HepG2 (cell line): ENCODE measurements around the gene ABHD17C. TPM values are rescaled to one million over a fixed set of nuclear protein-coding genes. Genes with fewer than 3 reads are reported as not detected.

Experiments
- ATAC-seq: fragments of 200-7000 bp; cut with Tn5 transposase; 3 replicates; pipeline ENCODE4 v1.9.1; 2020; ENCODE audit warnings: mild to moderate bottlenecking, moderate library complexity
- BruUV-seq: library from RNA; stranded (reverse); fragments of 400-500 nt; replicated peaks from 2 replicates; lab custom pipeline; 2021; lab: Mats Ljungman, UMichigan
- CTCF ChIA-PET: fragments of 300-600 bp; formaldehyde crosslinking; extraction: SDS; loops from one replicate; lab custom pipeline; 2021; ENCODE audit warnings: low total read pairs, inconsistent platforms, low intra/inter-chr PET ratio; lab: Yijun Ruan, JAX
- POLR2A ChIA-PET: fragments of 350-600 bp; sonication (Branson Sonifier 250); formaldehyde crosslinking; loops from one replicate; lab custom pipeline; 2020; ENCODE audit warnings: antibody characterized with exemption, inconsistent platforms; lab: Yijun Ruan, JAX
- DNase-seq: peaks from one replicate; pipeline ENCODE4 v3.0.0-alpha.2; 2015; ENCODE audit warnings: low spot score
- FAIRE-seq: peaks from 3 replicates; lab custom pipeline; 2011; peaks lifted over from hg19 to GRCh38; lab: Jason Lieb, UNC
- H2AFZ ChIP-seq: one replicate; pipeline ENCODE4 v1.6.1; 2011; ENCODE audit warnings: low read length, inconsistent platforms
- H3K27ac ChIP-seq: fragments of 300-600 bp; 3 replicates; pipeline ENCODE4 v1.8.0; 2011; ENCODE audit warnings: mixed run types, mild to moderate bottlenecking, mixed read lengths, low read length, inconsistent platforms; ENCODE audit not compliant: insufficient read depth; ENCODE audit errors: extremely low read length
- H3K27me3 ChIP-seq, 2 experiments: fragments of 200-600 bp in 1 of 2; 2 replicates in 1 of 2; 3 replicates in 1 of 2; pipeline versions ENCODE4 v1.6.0 to v1.8.0; 2011; ENCODE audit warnings: low read length in 2 of 2, mild to moderate bottlenecking in 2 of 2, moderate library complexity in 2 of 2, inconsistent platforms in 1 of 2; ENCODE audit not compliant: insufficient read depth in 2 of 2, control insufficient read depth in 1 of 2
- H3K36me3 ChIP-seq, 2 experiments: fragments of 200-600 bp in 1 of 2; replicated peaks in 1 of 2; 2 replicates in 1 of 2; 3 replicates in 1 of 2; pipeline versions ENCODE4 v1.5.1 to v1.8.0; 2011; ENCODE audit warnings: low read length in 2 of 2, inconsistent platforms in 1 of 2; ENCODE audit not compliant: insufficient read depth in 2 of 2, control insufficient read depth in 1 of 2
- H3K4me1 ChIP-seq: 2 replicates; pipeline ENCODE4 v1.5.1; 2012; ENCODE audit warnings: low read length, inconsistent platforms; ENCODE audit not compliant: insufficient read depth
- H3K4me2 ChIP-seq: 2 replicates; pipeline ENCODE4 v1.6.0; 2011; ENCODE audit warnings: low read depth, low read length, inconsistent platforms
- H3K4me3 ChIP-seq, 3 experiments: fragments of 200-600 bp in 1 of 3; sonication (generic), shearing (Covaris generic) in 1 of 3; replicated peaks in 1 of 3; 2 replicates each; pipeline ENCODE4 v1.5.1; 2011 to 2016; ENCODE audit warnings: low read length in 3 of 3, inconsistent platforms in 2 of 3, low read depth in 2 of 3, mild to moderate bottlenecking in 2 of 3, control low read depth in 1 of 3, mixed read lengths in 1 of 3; ENCODE audit not compliant: insufficient read depth in 1 of 3
- H3K79me2 ChIP-seq: one replicate; pipeline ENCODE4 v1.6.1; 2011; ENCODE audit warnings: low read length, inconsistent platforms; ENCODE audit not compliant: insufficient read depth
- H3K9ac ChIP-seq: 2 replicates; pipeline ENCODE4 v1.6.0; 2011; ENCODE audit warnings: mild to moderate bottlenecking, low read depth, low read length, inconsistent platforms; ENCODE audit not compliant: insufficient read depth
- H3K9me3 ChIP-seq: 2 replicates; pipeline ENCODE4 v1.5.1; 2012; ENCODE audit warnings: mild to moderate bottlenecking, low read length
- H4K20me1 ChIP-seq: 2 replicates; pipeline ENCODE4 v1.6.0; 2011; ENCODE audit warnings: inconsistent platforms, mild to moderate bottlenecking, low read length, moderate library complexity; ENCODE audit not compliant: insufficient read depth
- DNMT3B ChIP-seq: conservative IDR thresholded peaks from 2 replicates; pipeline ENCODE4 v1.6.1; 2016; ENCODE audit warnings: missing biosample characterization, control low read depth
- E2F1 ChIP-seq: sonication (generic); formaldehyde crosslinking; IDR thresholded peaks from 2 replicates; pipeline ENCODE4 v1.5.0; 2020; ENCODE audit warnings: missing genetic modification reagents
- GATA4 ChIP-seq: sonication (generic); IDR thresholded peaks from 2 replicates; pipeline ENCODE4 v1.6.1; 2016; ENCODE audit warnings: antibody characterized with exemption, low read depth, borderline replicate concordance
- GTF2F1 ChIP-seq: fragments of 150-350 bp; IDR thresholded peaks from 2 replicates; pipeline ENCODE4 v1.6.1; 2014; ENCODE audit warnings: low read length
- JDP2 ChIP-seq: sonication (generic); formaldehyde crosslinking; IDR thresholded peaks from 2 replicates; pipeline ENCODE4 v1.8.1; 2022; ENCODE audit warnings: missing genetic modification reagents, borderline replicate concordance
- KDM5A ChIP-seq: fragments of 200-600 bp; sonication (generic); IDR thresholded peaks from 2 replicates; pipeline ENCODE4 v1.7.0; 2018; ENCODE audit warnings: antibody characterized with exemption, mild to moderate bottlenecking, low read length, borderline replicate concordance
- KLF15 ChIP-seq: sonication (generic); formaldehyde crosslinking; IDR thresholded peaks from 2 replicates; pipeline ENCODE4 v1.8.1; 2023; ENCODE audit warnings: borderline replicate concordance, mild to moderate bottlenecking, inconsistent platforms, missing genetic modification reagents, mixed read lengths
- MAFK ChIP-seq, 2 experiments: IDR thresholded peaks in 1 of 2; conservative IDR thresholded peaks in 1 of 2; 2 replicates each; pipeline ENCODE4 v1.6.1; 2011; ENCODE audit warnings: improper control_type of control experiment in 2 of 2, low read length in 2 of 2
- NFIC ChIP-seq: IDR thresholded peaks from 2 replicates; pipeline ENCODE4 v1.6.1; 2012; ENCODE audit warnings: mild to moderate bottlenecking, low read length, inconsistent platforms
- PRPF4 ChIP-seq: fragments of 200-400 bp; formaldehyde crosslinking; IDR thresholded peaks from 2 replicates; pipeline ENCODE4 v1.6.1; 2016; ENCODE audit warnings: low read length, low read depth; ENCODE audit not compliant: poor library complexity, severe bottlenecking
- RORA ChIP-seq: sonication (generic); formaldehyde crosslinking; IDR thresholded peaks from 2 replicates; pipeline ENCODE4 v1.5.0; 2020; ENCODE audit warnings: mild to moderate bottlenecking, missing genetic modification reagents, moderate library complexity
- SMAD1 ChIP-seq: sonication (generic); formaldehyde crosslinking; IDR thresholded peaks from 2 replicates; pipeline ENCODE4 v1.4.0; 2020; ENCODE audit warnings: missing genetic modification reagents, low read depth, mild to moderate bottlenecking, borderline replicate concordance
- SRSF1 ChIP-seq: fragments of 200-400 bp; formaldehyde crosslinking; optimal IDR thresholded peaks from 2 replicates; pipeline ENCODE3; 2017; ENCODE audit warnings: mild to moderate bottlenecking, low read depth, low read length, moderate library complexity
- ZKSCAN1 ChIP-seq: fragments of 150-350 bp; IDR thresholded peaks from 2 replicates; pipeline ENCODE4 v1.6.1; 2014; ENCODE audit warnings: low read length
- ZKSCAN8 ChIP-seq: IDR thresholded peaks from 2 replicates; pipeline ENCODE4 v1.6.1; 2016; ENCODE audit warnings: borderline replicate concordance, missing genetic modification reagents, missing compliant biosample characterization
- ZNF354B ChIP-seq: sonication (generic); formaldehyde crosslinking; IDR thresholded peaks from 2 replicates; pipeline ENCODE4 v1.8.0; 2022; ENCODE audit warnings: mild to moderate bottlenecking, missing genetic modification reagents
- ZNF382 ChIP-seq: sonication (generic); formaldehyde crosslinking; IDR thresholded peaks from 2 replicates; pipeline ENCODE4 v1.5.0; 2020; ENCODE audit warnings: missing genetic modification reagents, mild to moderate bottlenecking, borderline replicate concordance
- WGBS: methylation state at CpG from one replicate; pipeline ENCODE4 v1.1.6; 2017; ENCODE audit warnings: low lambda C conversion rate; 5-methylcytosine and 5-hydroxymethylcytosine counted together
- in situ Hi-C: cut with HindIII; loops from 2 replicates; pipeline ENCODE4 v1.10.0; 2017; ENCODE audit warnings: low pct_unique_long_range_greater_than_20kb; ENCODE audit not compliant: extremely low pct_ligation_motif_present
- intact Hi-C: fragments of 100-400 bp; cut with micrococcal nuclease; formaldehyde crosslinking; loops from one replicate; pipeline ENCODE4 v1.10.0; 2022; ENCODE audit not compliant: unreplicated experiment
- polyA plus RNA-seq, 8 experiments: library from polyadenylated mRNA; depleted of rRNA in 3 of 8; stranded (reverse) in 7 of 8; unstranded in 1 of 8; fragments of >200 nt; fragmentation: Illumina TruSeq in 4 of 8; extraction: Trizol in 4 of 8; gene quantifications; 2 replicates each; pipeline versions ENCODE4 v1.2.1 to v1.2.3, GENCODE V29; 2011 to 2016; ENCODE audit warnings: low read depth in 4 of 8, missing spikeins in 1 of 8, mixed read lengths in 1 of 8; ENCODE audit not compliant: insufficient read depth in 1 of 8
- total RNA-seq, 5 experiments: library from RNA; depleted of rRNA; stranded (reverse); fragments of >200 nt; fragmentation: Illumina TruSeq; extraction: Trizol; gene quantifications; 2 replicates each; pipeline ENCODE4 v1.2.3, GENCODE V29; 2016; ENCODE audit warnings: low read depth in 1 of 5
- TF ChIP-seq, protein P1 (sequence below): sonication (generic); formaldehyde crosslinking; IDR thresholded peaks from 2 replicates; pipeline ENCODE4 v1.4.0; 2020; ENCODE audit warnings: mild to moderate bottlenecking, missing genetic modification reagents

The ABHD17C gene
- total and polyA plus RNA-seq, 2 of the 13 experiments (the other 11 are each of a cell fraction or from before 2014, with no cell fraction given), result 2.9 to 3.9 TPM

DNA sequence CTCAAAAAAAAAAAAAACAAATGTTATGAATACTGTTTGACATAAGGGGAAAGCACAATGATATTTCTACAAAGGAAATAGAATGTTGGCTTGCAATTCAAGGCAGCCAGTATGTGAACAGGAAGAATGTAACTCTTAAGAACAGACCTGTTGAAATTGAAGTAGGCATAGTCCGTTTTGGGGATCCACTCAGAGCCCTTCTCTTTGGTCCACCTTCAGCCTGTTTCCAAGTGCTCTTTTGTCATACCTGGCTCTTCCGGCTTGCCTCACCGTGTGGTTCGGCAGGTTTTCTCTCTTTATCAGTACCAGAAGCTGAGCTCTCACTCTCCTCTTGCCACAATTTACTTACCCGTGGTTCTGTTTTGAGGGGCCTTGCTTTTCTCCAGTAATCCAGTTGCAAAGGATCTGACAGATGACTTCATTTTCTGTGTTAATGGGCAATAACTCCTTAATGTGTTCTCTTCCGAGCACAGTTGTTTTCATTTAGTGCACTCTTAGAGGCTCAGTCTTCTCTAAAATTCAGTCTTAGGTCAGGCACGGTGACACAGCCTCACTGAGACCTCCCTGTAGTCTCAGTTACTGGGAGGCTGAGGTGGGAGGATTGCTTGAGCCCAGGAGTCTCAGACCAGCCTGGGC, 6.7 kb downstream of the ABHD17C start:
- intact Hi-C loops (no loop called here), in situ Hi-C loops (no loop called here)
- H3K4me2 ChIP-seq, result no peak overlapping the region
- no peak overlapping the region for H3K27ac ChIP-seq
- no peaks in the 10 kb centered on the region for H3K27me3 ChIP-seq
- no peak for DNase-seq
- H3K9me3 ChIP-seq, result no peaks in the 10 kb centered on the region
- no peak overlapping the region for H3K4me3 ChIP-seq
- no peak overlapping the region for H2AFZ ChIP-seq
- ChIA-PET CTCF (no interaction called here), POLR2A (no interaction called here)
- no peaks in the 10 kb centered on the region for H4K20me1 ChIP-seq
- ATAC-seq, result no peak
- no peak overlapping the region for H3K9ac ChIP-seq
- H3K36me3 ChIP-seq, result no peaks in the 10 kb centered on the region
- no TSS peak for BruUV-seq
- 95% methylated on average over 7 of the region's 7 CpGs for WGBS
- FAIRE-seq, result no peak
- no peak for TF ChIP-seq JDP2 (CRISPR knock-in tag)
- TF ChIP-seq RORA, result no peak
- TF ChIP-seq SRSF1, result no peak
- TF ChIP-seq PRPF4, result no peak
- TF ChIP-seq ZNF382 (CRISPR knock-in tag), result no peak
- no peak for TF ChIP-seq DNMT3B (CRISPR knock-in tag)
- TF ChIP-seq E2F1, result no peak
- TF ChIP-seq SMAD1 (CRISPR knock-in tag), result no peak
- TF ChIP-seq ZNF354B (CRISPR knock-in tag), result no peak
- no peak for TF ChIP-seq KLF15
- TF ChIP-seq NFIC, result no peak
- TF ChIP-seq MAFK (conservative IDR thresholded peaks at IDR 0.05 in 1 of 2, IDR thresholded peaks at IDR 0.05 in 1 of 2; ENCODE audit: low read length in 2 of 2), result no peak
- no peak for TF ChIP-seq ZKSCAN8 (CRISPR knock-in tag)
- TF ChIP-seq, protein P1, sequence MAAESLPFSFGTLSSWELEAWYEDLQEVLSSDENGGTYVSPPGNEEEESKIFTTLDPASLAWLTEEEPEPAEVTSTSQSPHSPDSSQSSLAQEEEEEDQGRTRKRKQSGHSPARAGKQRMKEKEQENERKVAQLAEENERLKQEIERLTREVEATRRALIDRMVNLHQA, result no peak
- TF ChIP-seq GTF2F1, result no peak
- TF ChIP-seq ZKSCAN1, result no peak
- TF ChIP-seq GATA4, result no peak
- no peak for TF ChIP-seq KDM5A
- H3K4me1 ChIP-seq, result peaks cover 9% of the 10 kb centered on the region
- no peaks in the 10 kb centered on the region for H3K79me2 ChIP-seq
